ENCODE data around the gene OR51A4.

GRCh38 chr11:4979036-4979435, 31.6 kb upstream of the OR51A4 start:
- no peak for TF ChIP-seq CTCF (IDR thresholded peaks at IDR 0.05; ENCODE audit: insufficient read depth, low read depth, low read length)
- no peak for TF ChIP-seq EZH2 (IDR thresholded peaks at IDR 0.05; ENCODE audit: insufficient read depth, low read length)
